Skeletal muscle satellite cell (primary cell): ENCODE measurements around the gene PODXL.
"Not testable (repeated sequence)": the region's sequence is repeated elsewhere in the genome, so short reads cannot be mapped to it uniquely, and the experiment has no call there.

Source experiments
- H3K27me3 ChIP-seq: 2 replicates; pipeline ENCODE4 v1.7.0; 2013; ENCODE audit warnings: low read length; ENCODE audit not compliant: control insufficient read depth, insufficient read depth
- H3K36me3 ChIP-seq: 2 replicates; pipeline ENCODE4 v1.7.0; 2013; ENCODE audit warnings: mild to moderate bottlenecking, control low read depth, low read length; ENCODE audit not compliant: insufficient read depth
- H3K4me1 ChIP-seq: 2 replicates; pipeline ENCODE4 v1.7.0; 2013; ENCODE audit warnings: low read length; ENCODE audit not compliant: control insufficient read depth, insufficient read depth
- H3K4me2 ChIP-seq: 2 replicates; pipeline ENCODE4 v1.7.0; 2013; ENCODE audit warnings: mild to moderate bottlenecking, low read length
- H3K4me3 ChIP-seq: 2 replicates; pipeline ENCODE4 v1.7.0; 2013; ENCODE audit warnings: low read length
- H3K9ac ChIP-seq: 2 replicates; pipeline ENCODE4 v1.7.0; 2013; ENCODE audit warnings: mild to moderate bottlenecking, low read depth, low read length, moderate library complexity
- H3K9me3 ChIP-seq: replicated peaks from 2 replicates; pipeline ENCODE4 v1.7.0; 2013; ENCODE audit warnings: mild to moderate bottlenecking, control low read depth, low read length

The PODXL gene

DNA sequence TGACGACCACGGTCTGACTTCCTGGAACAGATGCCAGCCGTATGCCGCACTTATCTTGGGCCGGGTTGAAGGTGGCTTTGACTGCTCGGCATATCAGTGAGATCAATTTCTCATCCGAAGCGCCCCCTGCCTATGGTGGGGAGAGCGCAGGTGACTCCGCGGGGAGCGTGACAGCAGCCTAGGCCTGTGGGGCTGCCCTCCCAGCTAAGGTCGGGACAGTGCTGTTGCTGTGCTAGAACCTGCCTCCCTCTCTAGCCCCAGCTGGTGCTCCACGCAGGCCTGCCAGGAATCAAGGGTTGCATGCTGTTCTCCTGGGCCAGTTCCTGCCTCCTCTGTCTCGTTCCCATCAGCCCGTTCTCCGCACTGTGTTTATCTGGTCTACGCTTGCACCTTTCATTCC lies 49.8 kb downstream of the PODXL start:
- no peaks in the 10 kb centered on the region for H3K9me3 ChIP-seq
- H3K4me3 ChIP-seq = no peak overlapping the region
- peaks cover 16% of the 10 kb centered on the region for H3K4me1 ChIP-seq
- no peak overlapping the region for H3K4me2 ChIP-seq
- no peaks in the 10 kb centered on the region for H3K36me3 ChIP-seq
- H3K27me3 ChIP-seq = no peaks in the 10 kb centered on the region
- no peak overlapping the region for H3K9ac ChIP-seq

- H3K9me3 ChIP-seq = no peaks in the 10 kb centered on the region
- H3K4me1 ChIP-seq = peaks cover 21% of the 10 kb centered on the region
- no peaks in the 10 kb centered on the region for H3K36me3 ChIP-seq
- no peak overlapping the region for H3K4me3 ChIP-seq
- H3K27me3 ChIP-seq = no peaks in the 10 kb centered on the region
- H3K4me2 ChIP-seq = no peak overlapping the region
- no peak overlapping the region for H3K9ac ChIP-seq
Measured at GRCh38 chr7:131505636-131506557, 50.5 kb downstream of the PODXL start.

- H3K9me3 ChIP-seq, H3K4me3 ChIP-seq, H3K4me2 ChIP-seq, H3K9ac ChIP-seq, H3K36me3 ChIP-seq, H3K27me3 ChIP-seq: not testable (repeated sequence)
- H3K4me1 ChIP-seq = peaks cover 21% of the 10 kb centered on the region
Measured at GRCh38 chr7:131505037-131505620, 51.3 kb downstream of the PODXL start.

DNA sequence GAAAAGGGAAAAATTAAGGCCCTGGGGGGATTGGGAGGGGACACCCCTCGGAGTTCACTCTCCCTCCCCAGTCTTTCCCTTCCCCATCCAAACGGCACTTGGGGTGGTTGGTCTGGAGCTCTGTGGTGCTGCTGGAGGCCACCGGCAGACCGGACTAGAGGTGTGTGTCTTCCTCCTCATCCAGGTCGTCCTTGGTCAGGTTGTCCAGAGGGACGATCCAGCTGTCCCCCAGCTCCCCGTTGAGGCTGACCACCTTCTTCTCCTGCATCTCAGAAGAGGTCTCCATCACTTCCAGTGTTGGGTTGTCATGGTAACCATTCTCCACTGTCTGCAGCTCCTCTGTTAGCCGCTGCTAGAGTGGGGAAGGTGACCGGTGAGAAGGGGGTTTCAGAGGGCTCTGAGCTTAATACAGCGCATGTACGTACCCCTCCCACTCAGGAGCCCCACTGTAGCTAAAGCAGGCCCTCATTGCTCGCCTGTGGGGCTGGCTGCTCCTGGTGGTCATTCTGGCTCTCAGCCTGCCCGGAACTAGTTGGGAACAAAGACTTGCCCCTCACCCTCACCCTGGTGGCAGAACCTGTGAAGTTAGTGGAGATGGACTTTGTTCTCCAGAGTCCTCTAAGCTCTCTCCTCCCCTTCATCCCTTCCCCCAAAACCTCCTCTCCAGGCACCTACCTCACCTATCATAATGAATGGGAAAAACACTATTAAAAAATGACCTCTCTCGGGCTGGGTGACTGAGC lies 52.1 kb downstream of the PODXL start:
- Histone ChIP-seq H3K4me2 (no peak overlapping the region), H3K27me3 (no peaks in the 10 kb centered on the region), H3K9ac (no peak overlapping the region), H3K9me3 (no peaks in the 10 kb centered on the region), H3K4me3 (no peak overlapping the region), H3K36me3 (peaks cover 9% of the 10 kb centered on the region), H3K4me1 (peaks cover 21% of the 10 kb centered on the region)

DNA sequence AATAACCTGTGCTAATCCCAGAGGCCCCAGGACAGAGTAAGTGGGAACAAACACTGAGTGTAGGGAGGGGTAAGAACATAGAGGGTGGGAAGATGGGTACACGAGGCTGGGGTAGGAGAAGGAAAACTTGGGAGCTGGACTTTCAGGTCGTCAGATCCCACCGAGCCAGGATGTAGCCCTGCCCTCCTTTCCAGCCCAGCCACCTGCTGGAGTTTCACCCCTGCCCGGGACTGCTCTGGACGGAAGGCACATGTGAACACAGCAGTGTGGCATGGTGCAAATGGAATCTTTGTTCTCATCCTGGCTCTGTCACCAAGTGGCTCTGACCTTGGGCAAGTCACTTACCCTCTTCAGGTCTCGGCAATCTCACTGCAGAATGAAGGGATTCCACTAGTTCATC lies 52.8 kb downstream of the PODXL start:
- Histone ChIP-seq H3K4me1 (peaks cover 21% of the 10 kb centered on the region), H3K4me2 (no peak overlapping the region), H3K9me3 (no peaks in the 10 kb centered on the region), H3K4me3 (no peak overlapping the region), H3K36me3 (peaks cover 11% of the 10 kb centered on the region), H3K27me3 (no peaks in the 10 kb centered on the region), H3K9ac (no peak overlapping the region)

DNA sequence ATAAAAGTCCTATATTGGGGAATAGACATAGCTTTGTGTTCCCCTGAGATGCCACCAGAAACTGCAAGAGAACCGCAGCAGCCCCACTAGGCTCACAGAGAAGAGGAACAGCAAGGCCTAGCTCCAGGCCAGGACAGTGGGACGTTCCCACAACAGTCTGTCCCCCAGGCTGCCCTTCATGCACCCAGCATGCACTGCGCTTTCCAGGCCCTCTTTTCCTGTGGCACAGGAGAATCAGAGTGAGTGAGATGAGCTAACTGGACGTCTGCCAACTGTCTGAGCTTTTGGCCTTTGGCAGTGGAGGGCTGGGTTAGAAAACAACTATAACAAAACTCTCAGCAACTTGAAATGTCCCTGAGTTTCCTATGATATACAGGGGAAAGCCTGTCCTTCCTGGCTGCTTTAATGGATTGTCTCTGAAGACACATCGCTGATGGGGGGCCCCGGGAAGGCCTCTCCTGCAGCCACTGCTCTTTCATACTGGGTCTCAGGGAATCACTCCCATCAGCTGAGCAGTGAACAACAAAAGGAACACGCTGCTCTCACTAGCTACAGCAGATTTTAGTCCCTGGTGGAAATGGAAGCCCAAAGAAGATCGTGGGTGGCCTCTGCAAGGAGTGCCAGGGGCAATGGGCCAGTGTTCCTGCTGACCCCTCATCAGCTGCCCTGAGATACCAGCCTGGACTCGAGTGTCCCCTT lies 53.5 kb downstream of the PODXL start:
- H3K4me2 ChIP-seq = no peak overlapping the region
- peaks cover 11% of the 10 kb centered on the region for H3K36me3 ChIP-seq
- H3K4me1 ChIP-seq = peaks cover 20% of the 10 kb centered on the region
- no peak overlapping the region for H3K9ac ChIP-seq
- H3K27me3 ChIP-seq = no peaks in the 10 kb centered on the region
- no peak overlapping the region for H3K4me3 ChIP-seq
- H3K9me3 ChIP-seq = no peaks in the 10 kb centered on the region

GRCh38 chr7:131501930-131502685 lies 54.3 kb downstream of the PODXL start:
- Histone ChIP-seq H3K9me3 (no peaks in the 10 kb centered on the region), H3K4me1 (peaks cover 19% of the 10 kb centered on the region), H3K4me2 (no peak overlapping the region), H3K36me3 (peaks cover 11% of the 10 kb centered on the region), H3K9ac (no peak overlapping the region), H3K27me3 (no peaks in the 10 kb centered on the region), H3K4me3 (no peak overlapping the region)

GRCh38 chr7:131501422-131501821 lies 55.0 kb downstream of the PODXL start:
- H3K36me3 ChIP-seq = peaks cover 11% of the 10 kb centered on the region
- H3K4me1 ChIP-seq = peaks cover 19% of the 10 kb centered on the region
- no peaks in the 10 kb centered on the region for H3K9me3 ChIP-seq
- H3K4me2 ChIP-seq = no peak overlapping the region
- no peaks in the 10 kb centered on the region for H3K27me3 ChIP-seq
- no peak overlapping the region for H3K9ac ChIP-seq
- no peak overlapping the region for H3K4me3 ChIP-seq

- no peaks in the 10 kb centered on the region for H3K27me3 ChIP-seq
- no peak overlapping the region for H3K4me3 ChIP-seq
- H3K9me3 ChIP-seq = no peaks in the 10 kb centered on the region
- H3K36me3 ChIP-seq = peaks cover 14% of the 10 kb centered on the region
- H3K4me1 ChIP-seq = peaks cover 19% of the 10 kb centered on the region
- no peak overlapping the region for H3K9ac ChIP-seq
- H3K4me2 ChIP-seq = no peak overlapping the region
Measured at GRCh38 chr7:131500357-131500756, 56.1 kb downstream of the PODXL start.

GRCh38 chr7:131499801-131500200 lies 56.6 kb downstream of the PODXL start:
- no peaks in the 10 kb centered on the region for H3K9me3 ChIP-seq
- H3K4me1 ChIP-seq = peaks cover 19% of the 10 kb centered on the region
- no peak overlapping the region for H3K9ac ChIP-seq
- peaks cover 14% of the 10 kb centered on the region for H3K36me3 ChIP-seq
- no peak overlapping the region for H3K4me2 ChIP-seq
- H3K27me3 ChIP-seq = no peaks in the 10 kb centered on the region
- no peak overlapping the region for H3K4me3 ChIP-seq
